ENCODE data around the gene SASH1.
A peak's percentile ranks its signal among the peaks of the same experiment; 100 is the strongest.

SASH1 gene

GRCh38 chr6:148509119-148509799, 166.6 kb downstream of the SASH1 start:
- Histone ChIP-seq H3K9me3 (ENCODE audit: control insufficient read depth in 2 of 2, low read length in 2 of 2) (no peaks in the 10 kb centered on the region), H3K27ac (ENCODE audit: low read length) (peak overlapping the region; percentile 78), H3K4me3 (ENCODE audit: low read length in 2 of 2) (peak overlapping the region; percentile 70 to 82), H3K9ac (ENCODE audit: low read length in 2 of 2) (peak overlapping the region; percentile 70 to 86), H3K4me1 (ENCODE audit: control insufficient read depth, insufficient read depth, low read length) (peaks cover 33% of the 10 kb centered on the region), H3K36me3 (ENCODE audit: control insufficient read depth in 2 of 2, insufficient read depth in 2 of 2, low read length in 2 of 2) (no peaks in the 10 kb centered on the region), H3K27me3 (ENCODE audit: control insufficient read depth in 1 of 2, insufficient read depth in 2 of 2, low read length in 2 of 2) (no peaks in the 10 kb centered on the region)

- Histone ChIP-seq H3K36me3 (ENCODE audit: control insufficient read depth in 2 of 2, insufficient read depth in 2 of 2, low read length in 2 of 2) (no peaks in the 10 kb centered on the region), H3K4me1 (ENCODE audit: control insufficient read depth, insufficient read depth, low read length) (peaks cover 33% of the 10 kb centered on the region), H3K9ac (ENCODE audit: low read length in 2 of 2) (peak overlapping the region; percentile 70 to 86), H3K9me3 (ENCODE audit: control insufficient read depth in 2 of 2, low read length in 2 of 2) (no peaks in the 10 kb centered on the region), H3K27me3 (ENCODE audit: control insufficient read depth in 1 of 2, insufficient read depth in 2 of 2, low read length in 2 of 2) (no peaks in the 10 kb centered on the region), H3K4me3 (ENCODE audit: low read length in 2 of 2) (peak overlapping the region; percentile 70 to 82), H3K27ac (ENCODE audit: low read length) (peak overlapping the region; percentile 78)
These were observed 167.4 kb downstream of the SASH1 start for GRCh38 chr6:148509800-148510581.

GRCh38 chr6:148513145-148514071, 170.8 kb downstream of the SASH1 start:
- Histone ChIP-seq H3K36me3 (ENCODE audit: control insufficient read depth in 2 of 2, insufficient read depth in 2 of 2, low read length in 2 of 2) (peaks cover 7 to 10% of the 10 kb centered on the region in 2 donors), H3K4me3 (ENCODE audit: low read length in 2 of 2) (peak overlapping the region; percentile 13 to 54), H3K27me3 (ENCODE audit: control insufficient read depth in 1 of 2, insufficient read depth in 2 of 2, low read length in 2 of 2) (no peaks in the 10 kb centered on the region), H3K27ac (ENCODE audit: low read length) (peak overlapping the region; percentile 89), H3K4me1 (ENCODE audit: control insufficient read depth, insufficient read depth, low read length) (peaks cover 28% of the 10 kb centered on the region), H3K9ac (ENCODE audit: low read length in 2 of 2) (peak overlapping the region; percentile 20 to 64), H3K9me3 (ENCODE audit: control insufficient read depth in 2 of 2, low read length in 2 of 2) (no peaks in the 10 kb centered on the region)

- H3K9ac ChIP-seq (ENCODE audit: low read length in 2 of 2) = peak overlapping the region; percentile 20 to 64
- H3K4me3 ChIP-seq (ENCODE audit: low read length in 2 of 2) = peak overlapping the region in 1 of 2 donors; percentile 54
- peaks cover 28% of the 10 kb centered on the region for H3K4me1 ChIP-seq (ENCODE audit: control insufficient read depth, insufficient read depth, low read length)
- H3K27me3 ChIP-seq (ENCODE audit: control insufficient read depth in 1 of 2, insufficient read depth in 2 of 2, low read length in 2 of 2) = no peaks in the 10 kb centered on the region
- H3K27ac ChIP-seq (ENCODE audit: low read length) = peak overlapping the region; percentile 89
- H3K9me3 ChIP-seq (ENCODE audit: control insufficient read depth in 2 of 2, low read length in 2 of 2) = no peaks in the 10 kb centered on the region
- H3K36me3 ChIP-seq (ENCODE audit: control insufficient read depth in 2 of 2, insufficient read depth in 2 of 2, low read length in 2 of 2) = peaks cover 7 to 10% of the 10 kb centered on the region in 2 donors
These were observed 171.6 kb downstream of the SASH1 start for GRCh38 chr6:148514091-148514845.

GRCh38 chr6:148516217-148516616, 173.6 kb downstream of the SASH1 start:
- Histone ChIP-seq H3K36me3 (ENCODE audit: control insufficient read depth in 2 of 2, insufficient read depth in 2 of 2, low read length in 2 of 2) (peaks cover 16 to 17% of the 10 kb centered on the region in 2 donors), H3K9ac (ENCODE audit: low read length in 2 of 2) (no peak overlapping the region), H3K27me3 (ENCODE audit: control insufficient read depth in 1 of 2, insufficient read depth in 2 of 2, low read length in 2 of 2) (no peaks in the 10 kb centered on the region), H3K4me1 (ENCODE audit: control insufficient read depth, insufficient read depth, low read length) (peaks cover 26% of the 10 kb centered on the region), H3K9me3 (ENCODE audit: control insufficient read depth in 2 of 2, low read length in 2 of 2) (no peaks in the 10 kb centered on the region), H3K27ac (ENCODE audit: low read length) (no peak overlapping the region), H3K4me3 (ENCODE audit: low read length in 2 of 2) (no peak overlapping the region)

GRCh38 chr6:148516617-148517016, 174.0 kb downstream of the SASH1 start:
- Histone ChIP-seq H3K9me3 (ENCODE audit: control insufficient read depth in 2 of 2, low read length in 2 of 2) (no peaks in the 10 kb centered on the region), H3K4me1 (ENCODE audit: control insufficient read depth, insufficient read depth, low read length) (peaks cover 26% of the 10 kb centered on the region), H3K36me3 (ENCODE audit: control insufficient read depth in 2 of 2, insufficient read depth in 2 of 2, low read length in 2 of 2) (peaks cover 16 to 17% of the 10 kb centered on the region in 2 donors), H3K27me3 (ENCODE audit: control insufficient read depth in 1 of 2, insufficient read depth in 2 of 2, low read length in 2 of 2) (no peaks in the 10 kb centered on the region), H3K9ac (ENCODE audit: low read length in 2 of 2) (peak overlapping the region in 1 of 2 donors; percentile 29), H3K4me3 (ENCODE audit: low read length in 2 of 2) (no peak overlapping the region), H3K27ac (ENCODE audit: low read length) (no peak overlapping the region)

GRCh38 chr6:148517470-148517869, 174.8 kb downstream of the SASH1 start:
- peaks cover 16 to 17% of the 10 kb centered on the region in 2 donors for H3K36me3 ChIP-seq (ENCODE audit: control insufficient read depth in 2 of 2, insufficient read depth in 2 of 2, low read length in 2 of 2)
- H3K9ac ChIP-seq (ENCODE audit: low read length in 2 of 2) = no peak overlapping the region
- no peak overlapping the region for H3K4me3 ChIP-seq (ENCODE audit: low read length in 2 of 2)
- no peaks in the 10 kb centered on the region for H3K9me3 ChIP-seq (ENCODE audit: control insufficient read depth in 2 of 2, low read length in 2 of 2)
- H3K4me1 ChIP-seq (ENCODE audit: control insufficient read depth, insufficient read depth, low read length) = peaks cover 26% of the 10 kb centered on the region
- H3K27ac ChIP-seq (ENCODE audit: low read length) = no peak overlapping the region
- no peaks in the 10 kb centered on the region for H3K27me3 ChIP-seq (ENCODE audit: control insufficient read depth in 1 of 2, insufficient read depth in 2 of 2, low read length in 2 of 2)

GRCh38 chr6:148518511-148519156, 176.0 kb downstream of the SASH1 start:
- Histone ChIP-seq H3K36me3 (ENCODE audit: control insufficient read depth in 2 of 2, insufficient read depth in 2 of 2, low read length in 2 of 2) (peaks cover 16 to 17% of the 10 kb centered on the region in 2 donors), H3K9ac (ENCODE audit: low read length in 2 of 2) (no peak overlapping the region), H3K4me1 (ENCODE audit: control insufficient read depth, insufficient read depth, low read length) (peaks cover 18% of the 10 kb centered on the region), H3K27ac (ENCODE audit: low read length) (peak overlapping the region; percentile 2), H3K4me3 (ENCODE audit: low read length in 2 of 2) (peak overlapping the region in 1 of 2 donors; percentile 8), H3K27me3 (ENCODE audit: control insufficient read depth in 1 of 2, insufficient read depth in 2 of 2, low read length in 2 of 2) (no peaks in the 10 kb centered on the region), H3K9me3 (ENCODE audit: control insufficient read depth in 2 of 2, low read length in 2 of 2) (no peaks in the 10 kb centered on the region)

- no peaks in the 10 kb centered on the region for H3K9me3 ChIP-seq (ENCODE audit: control insufficient read depth in 2 of 2, low read length in 2 of 2)
- H3K4me1 ChIP-seq (ENCODE audit: control insufficient read depth, insufficient read depth, low read length) = peaks cover 22% of the 10 kb centered on the region
- H3K9ac ChIP-seq (ENCODE audit: low read length in 2 of 2) = no peak overlapping the region
- H3K27ac ChIP-seq (ENCODE audit: low read length) = no peak overlapping the region
- H3K4me3 ChIP-seq (ENCODE audit: low read length in 2 of 2) = no peak overlapping the region
- peaks cover 16 to 17% of the 10 kb centered on the region in 2 donors for H3K36me3 ChIP-seq (ENCODE audit: control insufficient read depth in 2 of 2, insufficient read depth in 2 of 2, low read length in 2 of 2)
- no peaks in the 10 kb centered on the region for H3K27me3 ChIP-seq (ENCODE audit: control insufficient read depth in 1 of 2, insufficient read depth in 2 of 2, low read length in 2 of 2)
These were observed 177.6 kb downstream of the SASH1 start for GRCh38 chr6:148520109-148520841.
